Breast epithelium (tissue), 4 donors: ENCODE results near the gene BDP1. TPM values are rescaled to one million over a fixed set of nuclear protein-coding genes. Genes with fewer than 3 reads are reported as not detected.

Source experiments
- DNase-seq, 2 donors: peaks; one replicate each; pipeline ENCODE4 v3.0.0-alpha.2; 2019; ENCODE audit warnings: low spot score in 2 of 2
- H3K27ac ChIP-seq, 2 donors: fragments of 200-600 bp; sonication (generic) in 1 of 2; one replicate each; pipeline ENCODE4 v1.5.1; 2016 to 2019; ENCODE audit warnings: mild to moderate bottlenecking in 1 of 2
- H3K27me3 ChIP-seq, 2 donors: fragments of 200-600 bp; sonication (generic) in 1 of 2; one replicate each; pipeline versions ENCODE4 v1.5.1 to v1.6.0; 2017 to 2019; ENCODE audit warnings: control low read depth in 1 of 2, mild to moderate bottlenecking in 1 of 2
- H3K36me3 ChIP-seq: fragments of 200-600 bp; one replicate; pipeline ENCODE4 v1.5.1; 2019
- H3K4me1 ChIP-seq, 2 donors: fragments of 200-600 bp; sonication (generic); one replicate each; pipeline ENCODE4 v1.5.1; 2016 to 2019; ENCODE audit warnings: control low read depth in 1 of 2
- H3K4me3 ChIP-seq, 3 donors: fragments of 200-600 bp; sonication (generic); 1 replicate in 2 of 3; 2 replicates in 1 of 3; pipeline ENCODE4 v1.5.1; 2016 to 2019; ENCODE audit warnings: mild to moderate bottlenecking in 3 of 3, moderate library complexity in 2 of 3
- H3K9me3 ChIP-seq, 2 donors: fragments of 200-600 bp; sonication (generic) in 1 of 2; one replicate each; pipeline ENCODE4 v1.5.1; 2016 to 2019; ENCODE audit warnings: control low read depth in 1 of 2
- POLR2A ChIP-seq: fragments of 450-650 bp; IDR thresholded peaks from one replicate; pipeline ENCODE4 v1.6.1; 2016; ENCODE audit warnings: antibody characterized with exemption, mild to moderate bottlenecking, moderate library complexity
- POLR2AphosphoS5 ChIP-seq, 3 donors: sonication (generic); formaldehyde crosslinking; IDR thresholded peaks; one replicate each; pipeline ENCODE4 v1.6.1; 2017; ENCODE audit warnings: antibody characterized with exemption in 3 of 3
- intact Hi-C: fragments of 100-400 bp; cut with DNase I; formaldehyde crosslinking; loops from one replicate; pipeline ENCODE4 v1.15.1; 2023; ENCODE audit warnings: low total_unique reads
- total RNA-seq, 3 donors: library from RNA; depleted of rRNA; stranded (reverse); fragments of >200 nt; gene quantifications; one replicate each; pipeline ENCODE4 v1.1.0, GENCODE V29; 2016
- TF ChIP-seq, protein P1 (sequence below), 3 donors: fragments of 450-650 bp; IDR thresholded peaks; one replicate each; pipeline ENCODE4 v1.5.1; 2016 to 2017; ENCODE audit warnings: antibody characterized with exemption in 3 of 3, mild to moderate bottlenecking in 3 of 3, moderate library complexity in 3 of 3

The BDP1 gene
- total RNA-seq, 3 donors from 2014 or later: 26.4 to 119 (median 41.6) TPM

DNA sequence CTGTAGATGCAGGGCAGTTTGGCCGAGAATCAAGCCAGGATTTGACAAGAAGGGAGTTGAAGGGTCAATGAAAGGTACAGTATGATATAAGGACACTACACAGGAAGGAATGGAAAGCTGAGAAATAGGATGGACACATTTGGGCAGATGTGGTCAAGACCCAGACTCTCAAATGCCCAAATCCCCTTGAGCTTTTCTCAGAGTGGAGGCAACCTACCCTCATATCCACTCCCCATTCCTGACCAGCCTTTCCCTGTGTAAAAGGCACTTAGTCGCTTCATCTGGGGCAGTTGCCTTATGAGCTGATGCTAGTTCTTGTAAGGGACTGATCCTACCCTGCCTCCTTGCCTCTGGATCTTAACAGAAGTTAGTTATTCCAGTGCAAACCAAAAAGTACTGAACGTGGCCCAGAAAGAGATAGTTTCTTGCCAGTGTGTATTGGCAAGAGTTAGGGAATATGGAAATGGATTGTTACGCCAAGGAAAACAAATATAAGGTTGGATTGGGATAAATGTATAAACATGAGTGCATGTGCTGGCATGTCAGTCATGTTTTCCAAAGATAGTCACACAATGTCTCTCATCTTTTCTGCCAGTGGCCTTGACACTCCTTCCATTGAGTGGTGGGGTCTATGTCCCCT is 127.6 kb downstream of the BDP1 start:
- DNase-seq: no peak
- no peaks in the 10 kb centered on the region for H3K36me3 ChIP-seq
- peaks cover 0 to 4% of the 10 kb centered on the region in 2 donors for H3K9me3 ChIP-seq
- H3K4me3 ChIP-seq: no peak overlapping the region
- H3K27me3 ChIP-seq: no peaks in the 10 kb centered on the region
- TF ChIP-seq, protein P1, sequence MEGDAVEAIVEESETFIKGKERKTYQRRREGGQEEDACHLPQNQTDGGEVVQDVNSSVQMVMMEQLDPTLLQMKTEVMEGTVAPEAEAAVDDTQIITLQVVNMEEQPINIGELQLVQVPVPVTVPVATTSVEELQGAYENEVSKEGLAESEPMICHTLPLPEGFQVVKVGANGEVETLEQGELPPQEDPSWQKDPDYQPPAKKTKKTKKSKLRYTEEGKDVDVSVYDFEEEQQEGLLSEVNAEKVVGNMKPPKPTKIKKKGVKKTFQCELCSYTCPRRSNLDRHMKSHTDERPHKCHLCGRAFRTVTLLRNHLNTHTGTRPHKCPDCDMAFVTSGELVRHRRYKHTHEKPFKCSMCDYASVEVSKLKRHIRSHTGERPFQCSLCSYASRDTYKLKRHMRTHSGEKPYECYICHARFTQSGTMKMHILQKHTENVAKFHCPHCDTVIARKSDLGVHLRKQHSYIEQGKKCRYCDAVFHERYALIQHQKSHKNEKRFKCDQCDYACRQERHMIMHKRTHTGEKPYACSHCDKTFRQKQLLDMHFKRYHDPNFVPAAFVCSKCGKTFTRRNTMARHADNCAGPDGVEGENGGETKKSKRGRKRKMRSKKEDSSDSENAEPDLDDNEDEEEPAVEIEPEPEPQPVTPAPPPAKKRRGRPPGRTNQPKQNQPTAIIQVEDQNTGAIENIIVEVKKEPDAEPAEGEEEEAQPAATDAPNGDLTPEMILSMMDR (IDR thresholded peaks at IDR 0.05): no peak
- TF ChIP-seq POLR2AphosphoS5 (IDR thresholded peaks at IDR 0.05): no peak
- no peak for TF ChIP-seq POLR2A
- peaks cover 0 to 3% of the 10 kb centered on the region in 2 donors for H3K4me1 ChIP-seq
- intact Hi-C loops: no loop called here
- H3K27ac ChIP-seq: no peak overlapping the region

DNA sequence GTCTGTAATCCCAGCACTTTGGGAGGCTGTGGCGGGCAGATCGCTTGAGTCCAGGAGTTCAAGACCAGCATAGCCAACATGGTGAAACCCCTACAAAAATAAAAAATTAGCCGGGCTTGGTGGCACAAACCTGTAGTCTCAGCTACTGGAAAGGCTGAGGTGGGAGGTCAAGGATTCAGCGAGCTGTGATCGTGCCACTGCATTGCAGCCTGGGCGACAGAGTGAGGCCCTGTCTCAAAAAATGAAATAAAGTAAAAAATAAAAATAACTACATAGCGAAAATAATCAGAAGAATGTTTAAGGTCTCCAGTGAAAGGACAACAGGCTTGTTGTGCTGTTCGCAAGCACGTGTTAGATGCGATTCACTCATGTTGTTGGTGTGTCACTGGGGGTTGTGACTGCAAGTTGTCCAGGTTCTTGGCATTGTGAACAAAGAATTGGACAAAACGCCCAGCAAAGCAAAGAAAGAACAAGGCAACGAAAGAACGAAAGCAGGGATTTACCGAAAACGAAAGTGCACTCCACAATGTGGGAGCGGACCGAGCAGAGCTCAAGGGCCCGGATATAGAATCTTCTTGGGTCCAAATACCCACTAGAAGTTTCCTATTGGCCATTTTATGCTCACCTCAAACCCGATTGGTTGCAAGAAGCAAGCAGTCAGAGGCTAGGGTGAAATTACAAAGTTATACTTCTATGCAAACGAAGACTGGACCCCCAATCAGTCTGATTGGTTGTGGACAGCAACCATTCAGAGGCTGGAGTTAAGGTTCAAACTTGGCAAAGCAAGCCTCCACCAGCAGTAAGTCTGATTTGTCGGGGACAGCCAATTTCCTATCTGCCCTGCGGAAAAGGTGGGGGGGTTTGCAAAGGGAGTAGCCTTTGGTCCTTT is 130.8 kb downstream of the BDP1 start:
- H3K27ac ChIP-seq: peak overlapping the region; percentile 88 to 93
- intact Hi-C loops: no loop called here
- peak overlapping the region; percentile 73 to 85 (median 76) for H3K4me3 ChIP-seq
- TF ChIP-seq, protein P1 (IDR thresholded peaks at IDR 0.05): no peak
- TF ChIP-seq POLR2AphosphoS5 (IDR thresholded peaks at IDR 0.05): no peak
- TF ChIP-seq POLR2A: no peak
- peaks cover 2 to 3% of the 10 kb centered on the region in 2 donors for H3K4me1 ChIP-seq
- H3K36me3 ChIP-seq: no peaks in the 10 kb centered on the region
- no peak for DNase-seq
- no peaks in the 10 kb centered on the region for H3K27me3 ChIP-seq
- no peaks in the 10 kb centered on the region for H3K9me3 ChIP-seq

DNA sequence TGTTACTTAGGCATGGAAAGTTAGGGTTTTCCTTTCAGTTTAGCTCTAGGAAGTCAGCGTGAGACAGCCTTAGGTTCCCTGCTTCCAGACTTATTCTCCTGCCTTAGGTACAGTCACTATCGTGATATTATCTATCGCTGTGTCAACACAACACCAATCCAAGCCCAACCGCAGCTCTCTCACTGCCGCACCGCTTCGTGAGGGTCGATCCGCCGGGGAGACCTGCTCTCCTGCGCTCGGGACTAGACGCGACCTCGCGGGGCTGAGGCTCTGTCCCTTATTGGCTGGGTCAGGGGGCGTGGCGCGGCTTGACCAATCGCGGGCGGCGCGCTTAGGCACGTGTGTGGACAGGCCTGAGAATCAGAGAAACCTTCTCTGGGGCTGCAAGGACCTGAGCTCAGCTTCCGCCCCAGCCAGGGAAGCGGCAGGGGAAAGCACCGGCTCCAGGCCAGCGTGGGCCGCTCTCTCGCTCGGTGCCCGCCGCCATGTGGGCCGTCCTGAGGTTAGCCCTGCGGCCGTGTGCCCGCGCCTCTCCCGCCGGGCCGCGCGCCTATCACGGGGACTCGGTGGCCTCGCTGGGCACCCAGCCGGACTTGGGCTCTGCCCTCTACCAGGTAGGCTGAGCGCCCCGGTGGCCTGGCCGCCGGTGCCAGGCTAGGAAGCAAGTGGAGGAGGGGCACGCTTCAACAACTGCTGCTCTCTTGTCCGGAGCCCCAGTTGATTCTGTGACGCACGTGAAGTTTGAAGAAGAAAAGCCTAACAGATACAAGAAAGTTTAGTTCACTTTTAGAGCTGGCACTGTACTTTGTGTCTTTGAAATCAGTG is 131.7 kb downstream of the BDP1 start, which contains the start of gene MCCC2:
Gene MCCC2 (plus strand): TSS at position 400 of the 825 bp plus-strand sequence. CDS start 86 bp downstream, at position 486.
- Histone ChIP-seq H3K4me1 (peaks cover 2 to 3% of the 10 kb centered on the region in 2 donors), H3K4me3 (peak within 1 kb of the TSS; percentile 73 to 85 (median 76))
- intact Hi-C loops: no loop called here

DNA sequence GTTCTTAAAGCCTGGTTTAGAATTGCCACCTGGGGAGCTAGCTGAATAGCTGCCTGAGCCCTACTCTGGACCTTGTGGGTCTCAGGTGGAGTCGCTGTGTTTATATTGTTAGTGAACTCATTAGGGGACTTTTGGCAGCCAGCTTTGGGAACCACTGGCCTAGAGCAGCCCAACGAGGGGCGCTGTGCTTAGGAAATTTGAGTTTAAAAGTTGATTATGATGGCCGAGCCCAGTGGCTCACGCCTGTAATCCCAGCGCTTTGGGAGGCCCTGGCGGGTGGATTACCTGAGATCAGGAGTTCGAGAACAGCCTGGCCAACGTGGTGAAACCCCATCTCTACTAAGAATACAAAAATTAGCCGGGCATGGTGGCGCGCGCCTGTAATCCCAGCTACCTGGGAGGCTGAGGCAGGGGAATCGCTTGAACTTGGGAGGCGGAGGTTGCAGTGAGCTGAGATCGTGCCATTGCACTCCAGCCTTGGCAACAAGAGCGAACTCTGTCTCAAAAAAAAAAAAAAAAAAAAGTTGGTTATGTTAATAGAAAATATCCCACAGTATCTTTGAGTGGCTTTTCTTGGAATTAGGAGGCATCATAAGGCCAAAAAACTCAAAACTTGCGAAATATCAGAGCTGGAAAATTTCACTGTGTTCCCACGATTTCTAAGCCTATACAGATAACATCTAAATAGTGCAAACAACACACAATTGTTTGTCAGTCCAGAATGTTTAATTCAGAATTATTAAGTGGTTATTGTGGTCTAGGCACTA is 132.5 kb downstream of the BDP1 start:
- intact Hi-C loops: no loop called here
- no peaks in the 10 kb centered on the region for H3K27me3 ChIP-seq
- no peak for DNase-seq

More for the DNA sequence above, 131.7 kb downstream of the BDP1 start, which contains the start of gene MCCC2:
- peak; percentile 96 to 97 for DNase-seq
- TF ChIP-seq POLR2AphosphoS5 (IDR thresholded peaks at IDR 0.05): peak; percentile 69 to 77 (median 72)
- TF ChIP-seq, protein P1 (IDR thresholded peaks at IDR 0.05): no peak
- peak; percentile 46 for TF ChIP-seq POLR2A
- H3K9me3 ChIP-seq: no peaks in the 10 kb centered on the region
- no peaks in the 10 kb centered on the region for H3K36me3 ChIP-seq
- no peaks in the 10 kb centered on the region for H3K27me3 ChIP-seq
- H3K27ac ChIP-seq: peak within 1 kb of the TSS; percentile 88 to 93

More for the DNA sequence above, 132.5 kb downstream of the BDP1 start:
- no peaks in the 10 kb centered on the region for H3K9me3 ChIP-seq
- peaks cover 2 to 3% of the 10 kb centered on the region in 2 donors for H3K4me1 ChIP-seq
- no peaks in the 10 kb centered on the region for H3K36me3 ChIP-seq
- H3K27ac ChIP-seq: peak overlapping the region; percentile 88 to 93
- H3K4me3 ChIP-seq: peak overlapping the region; percentile 73 to 85 (median 76)
- TF ChIP-seq POLR2A (no peak), POLR2AphosphoS5 (IDR thresholded peaks at IDR 0.05) (no peak)
- TF ChIP-seq, protein P1 (IDR thresholded peaks at IDR 0.05): no peak
